ENCODE results near the gene PAFAH2. TPM values are rescaled to one million over a fixed set of nuclear protein-coding genes. Genes with fewer than 3 reads are reported as not detected.

PAFAH2 gene
- total and polyA plus RNA-seq, 2 of the 8 experiments (the other 6 are each of a cell fraction or from before 2014, with no cell fraction given), result 7.7 to 9.3 TPM

DNA sequence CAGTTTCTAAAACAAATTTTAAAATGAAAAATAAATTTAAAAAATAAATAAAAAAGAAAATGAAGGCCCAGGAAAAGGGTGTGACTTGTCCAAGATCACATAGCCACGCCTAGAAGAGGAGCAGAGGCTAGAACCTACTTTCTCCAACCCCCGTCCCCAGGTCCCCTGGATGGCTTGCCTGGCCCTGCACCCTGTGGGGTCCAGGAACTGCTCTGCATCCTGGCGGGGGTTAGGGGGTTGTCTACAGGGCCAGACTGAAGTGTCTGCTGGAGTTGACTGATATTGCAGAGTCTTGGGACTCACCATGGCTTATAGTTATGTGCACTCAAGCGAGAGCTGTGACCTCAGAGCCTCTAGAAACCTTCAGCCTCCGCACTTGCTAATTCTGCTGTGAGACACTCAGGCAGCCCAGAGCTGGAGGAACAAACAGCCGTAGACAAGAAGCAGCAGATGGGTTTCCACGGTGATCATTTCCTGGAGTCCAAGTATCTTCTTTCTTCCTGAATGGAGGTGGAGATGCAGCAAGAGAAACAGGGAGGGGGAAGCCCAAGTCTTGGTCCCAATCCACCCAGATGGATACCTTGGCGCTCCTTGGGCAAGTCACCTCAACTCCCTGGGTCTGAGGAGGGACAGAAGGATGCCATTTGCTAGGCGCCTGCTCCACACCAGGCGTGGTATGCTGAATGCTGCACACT is 18.5 kb upstream of the PAFAH2 start:
- DNase-seq (ENCODE audit: low read depth in 1 of 2, low spot score in 2 of 2) (no peak), FAIRE-seq (no peak)
- Histone ChIP-seq H4K91ac (replicated peaks; ENCODE audit: insufficient read length, low read length) (no peak overlapping the region), H3K9me3 (ENCODE audit: insufficient read depth in 2 of 2, low read depth in 1 of 2, low read length in 1 of 2) (no peaks in the 10 kb centered on the region), H3K79me2 (ENCODE audit: control insufficient read depth in 1 of 2, insufficient read depth in 2 of 2, low read length in 2 of 2) (no peaks in the 10 kb centered on the region), H3K4ac (replicated peaks; ENCODE audit: insufficient read length, low read depth, low read length) (no peak overlapping the region), H2BK15ac (ENCODE audit: low read length) (no peak overlapping the region), H3K27me3 (replicated peaks in 1 of 4; ENCODE audit: control insufficient read depth in 3 of 4, extremely low read depth in 1 of 4, insufficient read depth in 3 of 4, low read length in 3 of 4) (no peaks in the 10 kb centered on the region), H3K4me3 (ENCODE audit: extremely low read depth in 1 of 4, insufficient read depth in 2 of 4, low read depth in 3 of 4, low read length in 4 of 4) (no peak overlapping the region), H3K23me2 (ENCODE audit: low read depth, low read length) (no peaks in the 10 kb centered on the region), H3K27ac (ENCODE audit: low read depth, low read length) (no peak overlapping the region), H2BK5ac (ENCODE audit: low read depth, low read length) (no peak overlapping the region), H3K79me1 (ENCODE audit: low read depth, low read length) (no peaks in the 10 kb centered on the region), H3K9ac (replicated peaks in 1 of 4; ENCODE audit: extremely low read depth in 1 of 4, low read depth in 3 of 4, low read length in 3 of 4) (no peak overlapping the region), H3K18ac (ENCODE audit: extremely low read depth, low read length) (no peak overlapping the region), H4K20me1 (replicated peaks in 1 of 2; ENCODE audit: control insufficient read depth in 1 of 2, insufficient read depth in 2 of 2, low read length in 2 of 2) (no peaks in the 10 kb centered on the region), H4K5ac (ENCODE audit: insufficient read length, low read depth, low read length) (no peak overlapping the region), H3K4me1 (replicated peaks in 1 of 4; ENCODE audit: control insufficient read depth in 3 of 4, insufficient read depth in 4 of 4, low read length in 3 of 4) (peaks cover 0 to 9% (median 7%) of the 10 kb centered on the region in 4 experiments; a peak in 4 of 7 replicates), H4K8ac (ENCODE audit: extremely low read depth, insufficient read depth, low read length) (no peak overlapping the region), H3K14ac (ENCODE audit: insufficient read length) (no peak overlapping the region), H3K23ac (ENCODE audit: insufficient read length) (no peak overlapping the region), H3K36me3 (ENCODE audit: control insufficient read depth in 2 of 4, insufficient read depth in 4 of 4, low read length in 3 of 4) (no peaks in the 10 kb centered on the region), H2AFZ (ENCODE audit: low read length) (no peak overlapping the region), H2BK120ac (replicated peaks; ENCODE audit: low read depth, low read length) (no peak overlapping the region), H2BK20ac (ENCODE audit: low read length) (no peak overlapping the region), H2BK12ac (ENCODE audit: low read depth, low read length) (no peak overlapping the region), H2AK5ac (ENCODE audit: low read depth, low read length) (no peak overlapping the region), H3K4me2 (ENCODE audit: insufficient read depth in 1 of 2, low read depth in 2 of 2, low read length in 2 of 2) (no peak overlapping the region), H3K56ac (replicated peaks; ENCODE audit: insufficient read length, low read depth, low read length) (no peak overlapping the region)
- ChIA-PET POLR2A (ENCODE audit: partially characterized antibody) (interaction anchor here (1.2 to 1.7 kb wide), 3 partner anchors 8 to 141 kb away, joined by 3 to 5 read pairs (median 3); partner anchors contain the start of gene PAQR7), CTCF (ENCODE audit: partially characterized antibody) (interaction anchor here (0.6 to 3.0 kb wide), 12 partner anchors 8 to 494 kb away, joined by 3 to 17 read pairs (median 4); no protein-coding TSS in a partner anchor)
- WGBS, 2 experiments (ENCODE audit: extremely low coverage in 1 of 2, insufficient coverage in 1 of 2, insufficient read length in 1 of 2, insufficient replicate concordance in 2 of 2, low coverage in 1 of 2, low lambda C conversion rate in 2 of 2, missing lambda C conversion rate in 1 of 2), result 83% methylated on average over 10 of the region's 10 CpGs; no CpG with 5 or more reads in 1 of the 2 experiments
- TF ChIP-seq ASH2L (IDR thresholded peaks at IDR 0.05; ENCODE audit: low read length) (no peak), TEAD4 (IDR thresholded peaks at IDR 0.05; ENCODE audit: low read depth, low read length) (no peak), TBP (IDR thresholded peaks at IDR 0.05; ENCODE audit: low read depth, low read length) (no peak), CHD2 (IDR thresholded peaks at IDR 0.05; ENCODE audit: low read length) (no peak), FOSL1 (IDR thresholded peaks at IDR 0.05; ENCODE audit: insufficient read depth, low read depth, low read length) (no peak), KDM4A (IDR thresholded peaks at IDR 0.05; ENCODE audit: low read depth, low read length, severe bottlenecking) (no peak), PHF8 (conservative IDR thresholded peaks at IDR 0.05; ENCODE audit: low read depth, low read length) (no peak), SAP30 (IDR thresholded peaks at IDR 0.05; ENCODE audit: insufficient read depth, insufficient replicate concordance, low read length) (no peak), EP300 (IDR thresholded peaks at IDR 0.05; ENCODE audit: borderline replicate concordance in 1 of 2, low read depth in 2 of 2, low read length in 2 of 2) (no peak), JUN (IDR thresholded peaks at IDR 0.05; ENCODE audit: low read depth, low read length) (no peak), NANOG (IDR thresholded peaks at IDR 0.05; ENCODE audit: insufficient read depth, low read depth, low read length, poor library complexity, severe bottlenecking) (no peak), BACH1 (IDR thresholded peaks at IDR 0.05; ENCODE audit: low read length) (no peak), CTBP2 (IDR thresholded peaks at IDR 0.05; ENCODE audit: borderline replicate concordance, insufficient read depth, insufficient read length, low read length) (no peak)

Measured in H1 (cell line).